IMR-90 (cell line): ENCODE measurements around the gene TNFRSF11A. TPM values are rescaled to one million over a fixed set of nuclear protein-coding genes. Genes with fewer than 3 reads are reported as not detected.

Source experiments
- ATAC-seq: fragments of 200-7000 bp; cut with Tn5 transposase; 2 replicates; pipeline ENCODE4 v1.9.1; 2020; ENCODE audit warnings: low read depth, mild to moderate bottlenecking, moderate library complexity
- BruUV-seq: library from RNA; stranded (reverse); fragments of 400-500 nt; replicated peaks from 2 replicates; lab custom pipeline; 2021; lab: Mats Ljungman, UMichigan
- CTCF ChIA-PET: fragments of 300-600 bp; formaldehyde crosslinking; extraction: SDS; loops from one replicate; lab custom pipeline; 2021; ENCODE audit warnings: antibody characterized with exemption; lab: Yijun Ruan, JAX
- POLR2A ChIA-PET: fragments of 300-600 bp; sonication (Branson Sonifier 250); formaldehyde crosslinking; loops from one replicate; lab custom pipeline; 2022; ENCODE audit warnings: antibody characterized with exemption; ENCODE audit not compliant: unreplicated experiment; lab: Charles Lee
- DNase-seq: peaks from one replicate; pipeline ENCODE4 v3.0.0; 2013
- H2AFZ ChIP-seq: replicated peaks from 2 replicates; pipeline ENCODE3; 2013; ENCODE audit warnings: low read length, mild to moderate bottlenecking; ENCODE audit not compliant: poor library complexity
- H2AK5ac ChIP-seq: 2 replicates; pipeline ENCODE4 v1.6.1; 2013; ENCODE audit warnings: low read depth, low read length, inconsistent platforms
- H2AK9ac ChIP-seq: replicated peaks from 2 replicates; pipeline ENCODE3; 2013; ENCODE audit warnings: mild to moderate bottlenecking, low read depth, low read length, moderate library complexity; ENCODE audit not compliant: poor library complexity
- H2BK120ac ChIP-seq: 2 replicates; pipeline ENCODE4 v1.6.1; 2013; ENCODE audit warnings: low read depth, low read length, inconsistent platforms
- H2BK15ac ChIP-seq: 3 replicates; pipeline ENCODE4 v1.6.1; 2013; ENCODE audit warnings: low read depth, low read length, inconsistent platforms
- H2BK20ac ChIP-seq: 2 replicates; pipeline ENCODE4 v1.6.1; 2013; ENCODE audit warnings: low read depth, mild to moderate bottlenecking, inconsistent platforms, low read length, moderate library complexity
- H2BK5ac ChIP-seq: 2 replicates; pipeline ENCODE4 v1.6.1; 2013; ENCODE audit warnings: mild to moderate bottlenecking, low read depth, low read length, inconsistent platforms; ENCODE audit not compliant: poor library complexity, severe bottlenecking
- H3K14ac ChIP-seq: replicated peaks from 2 replicates; pipeline ENCODE4 v1.6.1; 2013; ENCODE audit warnings: low read depth, low read length, inconsistent platforms
- H3K18ac ChIP-seq: 2 replicates; pipeline ENCODE4 v1.6.1; 2013; ENCODE audit warnings: low read depth, low read length, control low read depth
- H3K23ac ChIP-seq: 2 replicates; pipeline ENCODE4 v1.6.1; 2013; ENCODE audit warnings: low read depth, low read length, inconsistent platforms
- H3K27ac ChIP-seq: 2 replicates; pipeline ENCODE4 v1.5.1; 2013; ENCODE audit warnings: mild to moderate bottlenecking, control low read depth, low read length; ENCODE audit not compliant: insufficient read depth
- H3K27me3 ChIP-seq: 2 replicates; pipeline ENCODE4 v1.6.1; 2013; ENCODE audit warnings: low read length; ENCODE audit not compliant: control insufficient read depth, insufficient read depth
- H3K36me3 ChIP-seq: 2 replicates; pipeline ENCODE4 v1.6.1; 2013; ENCODE audit warnings: low read length, mixed read lengths; ENCODE audit not compliant: control insufficient read depth, insufficient read depth
- H3K4ac ChIP-seq: 2 replicates; pipeline ENCODE4 v1.6.1; 2013; ENCODE audit warnings: low read depth, low read length, inconsistent platforms
- H3K4me1 ChIP-seq: 2 replicates; pipeline ENCODE4 v1.6.1; 2013; ENCODE audit warnings: low read length, mixed read lengths; ENCODE audit not compliant: control insufficient read depth, insufficient read depth
- H3K4me2 ChIP-seq: 2 replicates; pipeline ENCODE4 v1.6.1; 2013; ENCODE audit warnings: low read depth, mild to moderate bottlenecking, control low read depth, low read length, moderate library complexity
- H3K4me3 ChIP-seq: 2 replicates; pipeline ENCODE4 v1.5.1; 2013; ENCODE audit warnings: low read depth, mild to moderate bottlenecking, control low read depth, low read length, moderate library complexity; ENCODE audit not compliant: insufficient read depth
- H3K56ac ChIP-seq: 2 replicates; pipeline ENCODE4 v1.6.1; 2013; ENCODE audit warnings: low read length, inconsistent platforms; ENCODE audit not compliant: insufficient read depth; ENCODE audit errors: extremely low read depth
- H3K79me1 ChIP-seq, 2 experiments: 2 replicates each; pipeline ENCODE4 v1.6.1; 2013; ENCODE audit warnings: low read length in 2 of 2, inconsistent platforms in 1 of 2, low read depth in 1 of 2
- H3K9ac ChIP-seq: 2 replicates; pipeline ENCODE4 v1.6.1; 2013; ENCODE audit warnings: low read depth, low read length, control low read depth
- H3K9me1 ChIP-seq: 2 replicates; pipeline ENCODE4 v1.6.1; 2013; ENCODE audit warnings: low read length, inconsistent platforms; ENCODE audit not compliant: insufficient read depth
- H3K9me3 ChIP-seq: 2 replicates; pipeline ENCODE4 v1.6.1; 2013; ENCODE audit warnings: low read length; ENCODE audit not compliant: control insufficient read depth, insufficient read depth
- H4K20me1 ChIP-seq: 2 replicates; pipeline ENCODE4 v1.6.1; 2013; ENCODE audit warnings: low read length, inconsistent platforms; ENCODE audit not compliant: insufficient read depth
- H4K5ac ChIP-seq: 2 replicates; pipeline ENCODE4 v1.6.1; 2013; ENCODE audit warnings: mild to moderate bottlenecking, low read depth, low read length, control low read depth
- H4K8ac ChIP-seq, 2 experiments: 2 replicates each; pipeline ENCODE4 v1.6.1; 2013; ENCODE audit warnings: low read depth in 2 of 2, low read length in 2 of 2, control low read depth in 1 of 2, inconsistent platforms in 1 of 2
- H4K91ac ChIP-seq: 2 replicates; pipeline ENCODE4 v1.6.1; 2013; ENCODE audit warnings: low read depth, low read length, inconsistent platforms; ENCODE audit not compliant: insufficient read depth
- BHLHE40 ChIP-seq: fragments of 150-350 bp; IDR thresholded peaks from 2 replicates; pipeline ENCODE4 v1.6.1; 2016; ENCODE audit warnings: mild to moderate bottlenecking, low read depth, low read length
- CTCF ChIP-seq: conservative IDR thresholded peaks from 2 replicates; pipeline ENCODE4 v1.5.1; 2012; ENCODE audit warnings: mild to moderate bottlenecking, low read depth, low read length, improper control_type of control experiment
- MAFK ChIP-seq: IDR thresholded peaks from 2 replicates; pipeline ENCODE4 v1.6.1; 2012; ENCODE audit warnings: low read depth, low read length, improper control_type of control experiment
- MXI1 ChIP-seq: IDR thresholded peaks from 2 replicates; pipeline ENCODE4 v1.6.1; 2012; ENCODE audit warnings: low read depth, mild to moderate bottlenecking, low read length, moderate library complexity, borderline replicate concordance
- POLR2A ChIP-seq: IDR thresholded peaks from 2 replicates; pipeline ENCODE4 v1.6.1; 2012; ENCODE audit warnings: mild to moderate bottlenecking, low read depth, low read length
- RAD21 ChIP-seq: IDR thresholded peaks from 2 replicates; pipeline ENCODE4 v1.6.1; 2012; ENCODE audit warnings: low read length, improper control_type of control experiment
- RCOR1 ChIP-seq: IDR thresholded peaks from 2 replicates; pipeline ENCODE4 v1.6.1; 2012; ENCODE audit warnings: mild to moderate bottlenecking, low read length, improper control_type of control experiment; ENCODE audit not compliant: insufficient replicate concordance
- RFX5 ChIP-seq: IDR thresholded peaks from 2 replicates; pipeline ENCODE4 v1.8.0; 2012; ENCODE audit warnings: low read depth, mild to moderate bottlenecking, low read length, moderate library complexity
- SMC3 ChIP-seq: fragments of 150-350 bp; IDR thresholded peaks from 2 replicates; pipeline ENCODE4 v1.6.1; 2016; ENCODE audit warnings: low read depth, mild to moderate bottlenecking, antibody characterized with exemption, low read length, moderate library complexity
- USF2 ChIP-seq: fragments of 150-350 bp; IDR thresholded peaks from 2 replicates; pipeline ENCODE4 v1.6.1; 2017; ENCODE audit warnings: mild to moderate bottlenecking, antibody characterized with exemption, low read length, low read depth
- WGBS, 2 experiments: methylation state at CpG; one replicate each; pipeline versions ENCODE4 v1.1.5 to v1.1.7; 2013; ENCODE audit warnings: missing lambda C conversion rate in 2 of 2; ENCODE audit not compliant: insufficient read length in 1 of 2; ENCODE audit errors: extremely low coverage in 2 of 2; 5-methylcytosine and 5-hydroxymethylcytosine counted together
- dilution Hi-C: fragments of 300-500 bp; cut with HindIII; formaldehyde crosslinking; loops from one replicate; pipeline ENCODE4 v1.14.3; 2018; ENCODE audit warnings: low sequenced_read_pairs; ENCODE audit not compliant: unreplicated experiment
- in situ Hi-C: fragments of 300-500 bp; cut with MboI; formaldehyde crosslinking; loops from 3 replicates; pipeline ENCODE4 v1.14.3; 2019; ENCODE audit warnings: low sequenced_read_pairs, inconsistent platforms, mixed read lengths
- intact Hi-C: fragments of 100-400 bp; cut with micrococcal nuclease; formaldehyde crosslinking; loops from 2 replicates; pipeline ENCODE4 v1.10.0; 2022
- polyA plus RNA-seq, 3 experiments: library from polyadenylated mRNA; depleted of rRNA; stranded (reverse); fragments of >200 nt; gene quantifications; 2 replicates each; pipeline ENCODE4 v1.2.3, GENCODE V29; 2012; ENCODE audit warnings: low replicate concordance in 1 of 3
- total RNA-seq: library from RNA; depleted of rRNA; stranded (reverse); fragments of >200 nt; gene quantifications from 2 replicates; pipeline ENCODE4 v1.2.3, GENCODE V29; 2012

Gene TNFRSF11A
- total and polyA plus RNA-seq, 2 of the 4 experiments (the other 2 are of a cell fraction) = under 0.01 TPM; not detected in 1

- ATAC-seq = no peak
- no TSS peak for BruUV-seq
- H2AK5ac ChIP-seq = no peak overlapping the region
- H3K56ac ChIP-seq = no peak overlapping the region
- no peaks in the 10 kb centered on the region for H3K9me3 ChIP-seq
- peaks cover 7% of the 10 kb centered on the region for H3K4me1 ChIP-seq
- no peak overlapping the region for H2BK120ac ChIP-seq
- no peak overlapping the region for H3K18ac ChIP-seq
- DNase-seq = no peak
- no peak overlapping the region for H3K4ac ChIP-seq
- H3K27ac ChIP-seq = no peak overlapping the region
- ChIA-PET POLR2A (no interaction called here), CTCF (interaction anchor here (0.6 kb wide), 1 partner anchor 41 kb away, joined by 3 read pairs; no protein-coding TSS in a partner anchor)
- no peak overlapping the region for H4K91ac ChIP-seq
- dilution Hi-C loops = no loop called here
- no peak overlapping the region; the same call in 2 of the 3 replicates for H2BK15ac ChIP-seq
- H3K4me2 ChIP-seq = no peak overlapping the region
- no peak overlapping the region for H2BK5ac ChIP-seq
- H3K36me3 ChIP-seq = peaks cover 8% of the 10 kb centered on the region; the same call in 1 of the 2 replicates
- H3K9me1 ChIP-seq = no peaks in the 10 kb centered on the region; the same call in 1 of the 2 replicates
- no peak for TF ChIP-seq BHLHE40
- TF ChIP-seq CTCF = no peak
- no peak for TF ChIP-seq USF2
- no peak for TF ChIP-seq RAD21
- no peak for TF ChIP-seq POLR2A
- no peak for TF ChIP-seq MXI1
- TF ChIP-seq MAFK = no peak
- TF ChIP-seq RFX5 = no peak
- no peak for TF ChIP-seq SMC3
- TF ChIP-seq RCOR1 = no peak
- H3K79me1 ChIP-seq = peaks cover 3 to 11% of the 10 kb centered on the region in 2 experiments; a peak in 2 of 4 replicates
- in situ Hi-C loops = loop anchor here (25.0 kb wide), 1 partner anchor 283 kb away; no protein-coding TSS in a partner anchor
- no peak overlapping the region for H2BK20ac ChIP-seq
- no peak overlapping the region for H3K4me3 ChIP-seq
- intact Hi-C loops = no loop called here
- H2AK9ac ChIP-seq = no peak overlapping the region
- H2AFZ ChIP-seq = no peak overlapping the region
- H3K14ac ChIP-seq = no peak overlapping the region
- no CpG with 5 or more reads among the region's 5 CpGs for WGBS, 2 experiments
- no peaks in the 10 kb centered on the region for H3K27me3 ChIP-seq
- no peak overlapping the region for H4K5ac ChIP-seq
- no peak overlapping the region for H4K8ac ChIP-seq
- H3K23ac ChIP-seq = no peak overlapping the region
- H3K9ac ChIP-seq = no peak overlapping the region
- H4K20me1 ChIP-seq = no peaks in the 10 kb centered on the region
These were observed 45.5 kb upstream of the TNFRSF11A start for GRCh38 chr18:62279561-62279960.
